ENCODE data around the gene GM2A.
A peak's percentile ranks its signal among the peaks of the same experiment; 100 is the strongest.

Gene GM2A

DNA sequence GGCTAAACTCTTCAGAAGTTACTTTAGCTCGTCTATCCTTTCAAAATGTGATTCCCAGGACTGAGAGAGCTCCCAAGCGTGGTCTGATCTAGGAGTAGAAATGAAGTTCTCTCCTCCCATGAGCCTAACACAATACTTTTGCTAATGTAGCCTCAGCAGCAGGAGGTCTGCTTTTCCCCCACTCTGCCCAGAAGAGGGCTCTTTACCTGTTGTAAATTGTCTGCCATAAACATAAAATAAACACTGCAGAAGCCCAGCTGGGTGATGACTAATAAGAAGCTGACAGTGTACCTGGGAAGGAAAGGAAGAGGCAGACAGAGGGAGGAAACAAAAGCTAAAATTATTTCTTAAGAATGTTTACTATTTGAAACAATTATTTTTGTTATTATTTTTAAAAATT, 35.2 kb downstream of the GM2A start:
- Histone ChIP-seq H4K20me1 (ENCODE audit: control insufficient read depth, insufficient read depth, low read depth, low read length) (no peaks in the 10 kb centered on the region), H3K36me3 (ENCODE audit: control insufficient read depth, low read length) (no peaks in the 10 kb centered on the region), H3K4me2 (ENCODE audit: low read length) (no peak overlapping the region), H3K4me1 (ENCODE audit: control insufficient read depth, low read length) (no peaks in the 10 kb centered on the region), H3K9me2 (replicated peaks; ENCODE audit: control insufficient read depth, low read length) (no peaks in the 10 kb centered on the region), H3K9me3 (ENCODE audit: control insufficient read depth, insufficient read depth, low read length) (no peaks in the 10 kb centered on the region), H3F3A (ENCODE audit: control insufficient read depth, insufficient read depth) (no peaks in the 10 kb centered on the region), H3K27me3 (ENCODE audit: control insufficient read depth, low read length) (no peaks in the 10 kb centered on the region), H3K27ac (ENCODE audit: low read depth, low read length) (no peak overlapping the region), H3K4me3 (ENCODE audit: low read length) (no peak overlapping the region), H3K79me2 (ENCODE audit: control insufficient read depth, low read length) (no peaks in the 10 kb centered on the region)
- TF ChIP-seq EZH2phosphoT487 (IDR thresholded peaks at IDR 0.05; ENCODE audit: borderline replicate concordance, low read length): no peak
- TF ChIP-seq, protein P1, sequence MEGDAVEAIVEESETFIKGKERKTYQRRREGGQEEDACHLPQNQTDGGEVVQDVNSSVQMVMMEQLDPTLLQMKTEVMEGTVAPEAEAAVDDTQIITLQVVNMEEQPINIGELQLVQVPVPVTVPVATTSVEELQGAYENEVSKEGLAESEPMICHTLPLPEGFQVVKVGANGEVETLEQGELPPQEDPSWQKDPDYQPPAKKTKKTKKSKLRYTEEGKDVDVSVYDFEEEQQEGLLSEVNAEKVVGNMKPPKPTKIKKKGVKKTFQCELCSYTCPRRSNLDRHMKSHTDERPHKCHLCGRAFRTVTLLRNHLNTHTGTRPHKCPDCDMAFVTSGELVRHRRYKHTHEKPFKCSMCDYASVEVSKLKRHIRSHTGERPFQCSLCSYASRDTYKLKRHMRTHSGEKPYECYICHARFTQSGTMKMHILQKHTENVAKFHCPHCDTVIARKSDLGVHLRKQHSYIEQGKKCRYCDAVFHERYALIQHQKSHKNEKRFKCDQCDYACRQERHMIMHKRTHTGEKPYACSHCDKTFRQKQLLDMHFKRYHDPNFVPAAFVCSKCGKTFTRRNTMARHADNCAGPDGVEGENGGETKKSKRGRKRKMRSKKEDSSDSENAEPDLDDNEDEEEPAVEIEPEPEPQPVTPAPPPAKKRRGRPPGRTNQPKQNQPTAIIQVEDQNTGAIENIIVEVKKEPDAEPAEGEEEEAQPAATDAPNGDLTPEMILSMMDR (IDR thresholded peaks at IDR 0.05; ENCODE audit: low read depth, low read length, poor library complexity, severe bottlenecking): peak; percentile 45

DNA sequence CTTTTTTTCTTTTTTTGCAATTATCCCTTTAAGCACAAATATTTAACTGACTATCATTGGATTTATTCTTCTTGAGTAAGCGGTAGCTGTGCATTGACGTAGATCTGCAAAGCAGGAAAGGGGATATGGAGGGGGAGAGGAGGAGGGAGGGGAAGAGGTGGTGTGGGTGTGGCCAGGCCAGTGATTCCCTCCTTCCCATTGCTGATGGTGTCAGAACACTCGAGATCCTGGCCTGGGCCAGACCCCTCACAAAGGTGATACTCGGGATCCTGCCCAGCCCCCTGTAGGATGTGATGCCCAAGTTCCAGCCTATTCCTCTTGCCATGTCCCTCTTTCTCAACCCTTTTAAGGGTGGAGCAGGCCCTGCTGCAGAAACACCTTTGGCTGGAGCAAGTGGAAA, 40.6 kb downstream of the GM2A start:
- Histone ChIP-seq H3K4me1 (ENCODE audit: control insufficient read depth, low read length) (no peaks in the 10 kb centered on the region), H3K4me3 (ENCODE audit: low read length) (no peak overlapping the region), H3K9me2 (replicated peaks; ENCODE audit: control insufficient read depth, low read length) (no peaks in the 10 kb centered on the region), H3K79me2 (ENCODE audit: control insufficient read depth, low read length) (no peaks in the 10 kb centered on the region), H3K27me3 (ENCODE audit: control insufficient read depth, low read length) (peaks cover 8% of the 10 kb centered on the region; the same call in 1 of the 2 replicates), H3K36me3 (ENCODE audit: control insufficient read depth, low read length) (no peaks in the 10 kb centered on the region), H3F3A (ENCODE audit: control insufficient read depth, insufficient read depth) (no peaks in the 10 kb centered on the region), H3K4me2 (ENCODE audit: low read length) (no peak overlapping the region), H3K9me3 (ENCODE audit: control insufficient read depth, insufficient read depth, low read length) (no peaks in the 10 kb centered on the region), H3K27ac (ENCODE audit: low read depth, low read length) (no peak overlapping the region), H4K20me1 (ENCODE audit: control insufficient read depth, insufficient read depth, low read depth, low read length) (no peaks in the 10 kb centered on the region)
- TF ChIP-seq, protein P1 (IDR thresholded peaks at IDR 0.05; ENCODE audit: low read depth, low read length, poor library complexity, severe bottlenecking): no peak
- TF ChIP-seq EZH2phosphoT487 (IDR thresholded peaks at IDR 0.05; ENCODE audit: borderline replicate concordance, low read length): no peak

- Histone ChIP-seq H3K4me2 (ENCODE audit: low read length) (no peak overlapping the region), H3K9me2 (replicated peaks; ENCODE audit: control insufficient read depth, low read length) (no peaks in the 10 kb centered on the region), H4K20me1 (ENCODE audit: control insufficient read depth, insufficient read depth, low read depth, low read length) (no peaks in the 10 kb centered on the region), H3K4me1 (ENCODE audit: control insufficient read depth, low read length) (no peaks in the 10 kb centered on the region), H3K27ac (ENCODE audit: low read depth, low read length) (no peak overlapping the region), H3K27me3 (ENCODE audit: control insufficient read depth, low read length) (peaks cover 13% of the 10 kb centered on the region), H3K79me2 (ENCODE audit: control insufficient read depth, low read length) (no peaks in the 10 kb centered on the region), H3K36me3 (ENCODE audit: control insufficient read depth, low read length) (no peaks in the 10 kb centered on the region), H3K4me3 (ENCODE audit: low read length) (no peak overlapping the region), H3F3A (ENCODE audit: control insufficient read depth, insufficient read depth) (no peaks in the 10 kb centered on the region), H3K9me3 (ENCODE audit: control insufficient read depth, insufficient read depth, low read length) (no peaks in the 10 kb centered on the region)
- TF ChIP-seq EZH2phosphoT487 (IDR thresholded peaks at IDR 0.05; ENCODE audit: borderline replicate concordance, low read length): no peak
- TF ChIP-seq, protein P1 (IDR thresholded peaks at IDR 0.05; ENCODE audit: low read depth, low read length, poor library complexity, severe bottlenecking): no peak
Observed at GRCh38 chr5:151295138-151295537, 42.2 kb downstream of the GM2A start.

Measured in DOHH2 (cell line).